ENCODE data around the gene ZCCHC14.

- TF ChIP-seq CTCF (IDR thresholded peaks at IDR 0.05; ENCODE audit: insufficient read depth, low read length, poor library complexity, severe bottlenecking) (no peak), EZH2phosphoT487 (conservative IDR thresholded peaks at IDR 0.05; ENCODE audit: low read length) (no peak)
Observed at GRCh38 chr16:87409153-87409552, 83.7 kb downstream of the ZCCHC14 start.
